GM23338 (cell line): ENCODE measurements around the gene PCOLCE2. TPM values are rescaled to one million over a fixed set of nuclear protein-coding genes. Genes with fewer than 3 reads are reported as not detected.

Experiments
- ATAC-seq: fragments of 200-7000 bp; cut with Tn5 transposase; 3 replicates; pipeline ENCODE4 v1.9.1; 2020
- DNase-seq: peaks from one replicate; pipeline ENCODE4 v3.0.0-alpha.2; 2015; ENCODE audit warnings: low spot score
- H2AFZ ChIP-seq: fragments of 200-600 bp; sonication (generic); 2 replicates; pipeline ENCODE4 v1.8.0; 2016; ENCODE audit warnings: antibody characterized with exemption, mild to moderate bottlenecking, moderate library complexity
- H3F3A ChIP-seq: fragments of 200-600 bp; sonication (generic); replicated peaks from 2 replicates; pipeline ENCODE4 v1.8.0; 2017; ENCODE audit warnings: antibody characterized with exemption, mixed run types, low read depth
- H3K27ac ChIP-seq: fragments of 200-600 bp; sonication (generic); 2 replicates; pipeline ENCODE4 v1.6.1; 2016; ENCODE audit warnings: low read depth
- H3K27me3 ChIP-seq: fragments of 200-600 bp; sonication (generic); 2 replicates; pipeline ENCODE4 v1.8.0; 2016; ENCODE audit warnings: mild to moderate bottlenecking, mixed run types, moderate library complexity; ENCODE audit not compliant: insufficient read depth
- H3K36me3 ChIP-seq: fragments of 200-600 bp; sonication (generic); 2 replicates; pipeline ENCODE4 v1.8.0; 2016; ENCODE audit warnings: mild to moderate bottlenecking; ENCODE audit not compliant: insufficient read depth
- H3K4me1 ChIP-seq: fragments of 200-600 bp; sonication (generic); 2 replicates; pipeline ENCODE4 v1.8.0; 2016; ENCODE audit warnings: mild to moderate bottlenecking, moderate library complexity; ENCODE audit not compliant: insufficient read depth
- H3K4me2 ChIP-seq: fragments of 200-600 bp; sonication (generic); 2 replicates; pipeline ENCODE4 v1.7.1; 2017; ENCODE audit warnings: mixed run types
- H3K4me3 ChIP-seq: fragments of 200-600 bp; sonication (generic); 2 replicates; pipeline ENCODE4 v1.6.1; 2016; ENCODE audit warnings: mixed run types
- H3K79me2 ChIP-seq: fragments of 200-600 bp; sonication (generic); replicated peaks from 2 replicates; pipeline ENCODE4 v1.8.0; 2017; ENCODE audit warnings: mild to moderate bottlenecking; ENCODE audit not compliant: insufficient read depth
- H3K9me2 ChIP-seq: fragments of 200-600 bp; sonication (generic); 2 replicates; pipeline ENCODE4 v1.8.0; 2017; ENCODE audit not compliant: insufficient read depth
- H4K20me1 ChIP-seq: fragments of 200-600 bp; sonication (generic); replicated peaks from 2 replicates; pipeline ENCODE4 v1.8.0; 2017; ENCODE audit warnings: mild to moderate bottlenecking; ENCODE audit not compliant: insufficient read depth
- H3K27ac Mint-ChIP-seq: 2 replicates; pipeline ENCODE4 v1.8.0; 2020; ENCODE audit warnings: inconsistent platforms, mild to moderate bottlenecking, moderate library complexity, mixed read lengths
- H3K27me3 Mint-ChIP-seq: 3 replicates; pipeline ENCODE4 v1.8.0; 2022; ENCODE audit warnings: low read depth, mild to moderate bottlenecking, moderate library complexity, mixed read lengths, inconsistent platforms; ENCODE audit not compliant: insufficient read depth, poor library complexity
- H3K36me3 Mint-ChIP-seq: 3 replicates; pipeline ENCODE4 v1.8.0; 2021; ENCODE audit warnings: low read depth, mild to moderate bottlenecking, inconsistent platforms, moderate library complexity, mixed read lengths
- H3K4me1 Mint-ChIP-seq: 3 replicates; pipeline ENCODE4 v1.8.0; 2020; ENCODE audit warnings: mild to moderate bottlenecking, inconsistent platforms, mixed read lengths
- H3K4me3 Mint-ChIP-seq: 3 replicates; pipeline ENCODE4 v1.8.0; 2021; ENCODE audit warnings: moderate library complexity, mild to moderate bottlenecking, inconsistent platforms, mixed read lengths
- H3K9me3 Mint-ChIP-seq: 3 replicates; pipeline ENCODE4 v1.8.0; 2020; ENCODE audit warnings: moderate library complexity, mild to moderate bottlenecking, inconsistent platforms, mixed read lengths
- ETS1 ChIP-seq: IDR thresholded peaks from 2 replicates; pipeline ENCODE4 v1.6.1; 2016; ENCODE audit warnings: antibody characterized with exemption
- EZH2 ChIP-seq: fragments of 200-600 bp; sonication (generic); IDR thresholded peaks from one replicate; pipeline ENCODE4 v1.8.0; 2017; ENCODE audit warnings: antibody characterized with exemption, mild to moderate bottlenecking, low read depth; ENCODE audit not compliant: unreplicated experiment
- EZH2phosphoT487 ChIP-seq: fragments of 200-600 bp; sonication (generic); IDR thresholded peaks from one replicate; pipeline ENCODE4 v1.8.1; 2018; ENCODE audit warnings: antibody characterized with exemption; ENCODE audit not compliant: unreplicated experiment
- JUNB ChIP-seq: IDR thresholded peaks from one replicate; pipeline ENCODE4 v1.6.1; 2016; ENCODE audit warnings: antibody characterized with exemption; ENCODE audit not compliant: unreplicated experiment
- POLR2AphosphoS5 ChIP-seq: IDR thresholded peaks from 2 replicates; pipeline ENCODE4 v1.6.1; 2016; ENCODE audit warnings: antibody characterized with exemption, low read depth
- ZNF114 ChIP-seq: fragments of 250-450 bp; sonication (Bioruptor Pico); IDR thresholded peaks from 2 replicates; pipeline ENCODE4 v1.5.0; 2020; ENCODE audit warnings: mild to moderate bottlenecking, moderate library complexity
- ZNF331 ChIP-seq: fragments of 250-450 bp; sonication (Bioruptor Pico); IDR thresholded peaks from 2 replicates; pipeline ENCODE4 v1.5.0; 2020; ENCODE audit warnings: low read depth, mild to moderate bottlenecking, moderate library complexity
- polyA plus RNA-seq: library from polyadenylated mRNA; unstranded; fragments of >200 nt; fragmentation: Nextera tagmentation; extraction: Ambion mirVana; gene quantifications from 2 replicates; pipeline ENCODE4 v1.2.1, GENCODE V29; 2016
- total RNA-seq: library from RNA; depleted of rRNA; stranded (reverse); fragments of >200 nt; shearing (Covaris generic); gene quantifications from 2 replicates; pipeline ENCODE4 v1.2.3, GENCODE V29; 2014
- TF ChIP-seq, protein P1 (sequence below), 2 experiments: fragments of 200-600 bp in 1 of 2; sonication (generic) in 1 of 2; conservative IDR thresholded peaks; 2 replicates each; pipeline versions ENCODE4 v1.5.1 to v1.6.1; 2016 to 2017; ENCODE audit warnings: antibody characterized with exemption in 2 of 2, low read depth in 2 of 2, mild to moderate bottlenecking in 2 of 2, moderate library complexity in 1 of 2
- TF ChIP-seq, protein P2 (sequence below): fragments of 250-450 bp; sonication (Bioruptor Pico); IDR thresholded peaks from 2 replicates; pipeline ENCODE4 v1.5.0; 2020; ENCODE audit warnings: mild to moderate bottlenecking, moderate library complexity

Gene PCOLCE2
- total and polyA plus RNA-seq, 2 experiments from 2014 or later = 17.7 to 22.6 TPM

DNA sequence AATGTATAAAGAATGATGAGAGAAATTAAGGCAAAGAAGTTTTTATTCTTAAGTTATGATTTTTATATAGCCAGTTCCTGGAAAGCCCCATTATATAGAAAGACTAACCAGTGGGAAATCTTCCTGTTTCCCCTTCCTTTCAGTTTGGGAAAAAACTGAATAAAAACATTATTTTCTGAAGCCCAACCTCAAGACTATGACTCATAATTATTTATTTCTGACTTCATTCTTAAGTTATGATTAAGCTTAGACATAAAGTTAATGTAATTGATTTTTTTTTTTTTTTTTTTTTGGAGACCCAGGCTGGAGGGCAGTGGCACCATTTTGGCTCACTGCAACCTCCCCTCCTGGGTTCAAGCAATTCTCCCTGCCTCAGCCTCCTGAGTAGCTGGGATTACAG lies 109.3 kb downstream of the PCOLCE2 start:
- DNase-seq = no peak
- no peak overlapping the region for H3K4me2 ChIP-seq
- H3K9me3 Mint-ChIP-seq = no peaks in the 10 kb centered on the region

GRCh38 chr3:142778541-142778940 lies 110.3 kb downstream of the PCOLCE2 start:
- Mint-ChIP-seq H3K27ac (no peak overlapping the region), H3K36me3 (no peaks in the 10 kb centered on the region), H3K9me3 (no peaks in the 10 kb centered on the region), H3K4me1 (no peaks in the 10 kb centered on the region), H3K4me3 (no peak overlapping the region), H3K27me3 (no peaks in the 10 kb centered on the region)
- Histone ChIP-seq H3F3A (no peaks in the 10 kb centered on the region), H3K36me3 (no peaks in the 10 kb centered on the region), H4K20me1 (0 out of 2 replicates have a peak, but pooled peaks cover 4% of the 10 kb centered on the region), H3K79me2 (no peaks in the 10 kb centered on the region), H3K4me3 (no peak overlapping the region), H3K9me2 (no peaks in the 10 kb centered on the region), H3K4me1 (no peaks in the 10 kb centered on the region), H3K4me2 (no peak overlapping the region), H3K27me3 (no peaks in the 10 kb centered on the region), H3K27ac (no peak overlapping the region), H2AFZ (no peak overlapping the region)
- ATAC-seq (no peak), DNase-seq (no peak)
- TF ChIP-seq, protein P1, sequence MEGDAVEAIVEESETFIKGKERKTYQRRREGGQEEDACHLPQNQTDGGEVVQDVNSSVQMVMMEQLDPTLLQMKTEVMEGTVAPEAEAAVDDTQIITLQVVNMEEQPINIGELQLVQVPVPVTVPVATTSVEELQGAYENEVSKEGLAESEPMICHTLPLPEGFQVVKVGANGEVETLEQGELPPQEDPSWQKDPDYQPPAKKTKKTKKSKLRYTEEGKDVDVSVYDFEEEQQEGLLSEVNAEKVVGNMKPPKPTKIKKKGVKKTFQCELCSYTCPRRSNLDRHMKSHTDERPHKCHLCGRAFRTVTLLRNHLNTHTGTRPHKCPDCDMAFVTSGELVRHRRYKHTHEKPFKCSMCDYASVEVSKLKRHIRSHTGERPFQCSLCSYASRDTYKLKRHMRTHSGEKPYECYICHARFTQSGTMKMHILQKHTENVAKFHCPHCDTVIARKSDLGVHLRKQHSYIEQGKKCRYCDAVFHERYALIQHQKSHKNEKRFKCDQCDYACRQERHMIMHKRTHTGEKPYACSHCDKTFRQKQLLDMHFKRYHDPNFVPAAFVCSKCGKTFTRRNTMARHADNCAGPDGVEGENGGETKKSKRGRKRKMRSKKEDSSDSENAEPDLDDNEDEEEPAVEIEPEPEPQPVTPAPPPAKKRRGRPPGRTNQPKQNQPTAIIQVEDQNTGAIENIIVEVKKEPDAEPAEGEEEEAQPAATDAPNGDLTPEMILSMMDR (conservative IDR thresholded peaks at IDR 0.05; ENCODE audit: low read depth in 2 of 2) = no peak
- no peak for TF ChIP-seq ZNF331 (CRISPR knock-in tag)
- TF ChIP-seq, protein P2, sequence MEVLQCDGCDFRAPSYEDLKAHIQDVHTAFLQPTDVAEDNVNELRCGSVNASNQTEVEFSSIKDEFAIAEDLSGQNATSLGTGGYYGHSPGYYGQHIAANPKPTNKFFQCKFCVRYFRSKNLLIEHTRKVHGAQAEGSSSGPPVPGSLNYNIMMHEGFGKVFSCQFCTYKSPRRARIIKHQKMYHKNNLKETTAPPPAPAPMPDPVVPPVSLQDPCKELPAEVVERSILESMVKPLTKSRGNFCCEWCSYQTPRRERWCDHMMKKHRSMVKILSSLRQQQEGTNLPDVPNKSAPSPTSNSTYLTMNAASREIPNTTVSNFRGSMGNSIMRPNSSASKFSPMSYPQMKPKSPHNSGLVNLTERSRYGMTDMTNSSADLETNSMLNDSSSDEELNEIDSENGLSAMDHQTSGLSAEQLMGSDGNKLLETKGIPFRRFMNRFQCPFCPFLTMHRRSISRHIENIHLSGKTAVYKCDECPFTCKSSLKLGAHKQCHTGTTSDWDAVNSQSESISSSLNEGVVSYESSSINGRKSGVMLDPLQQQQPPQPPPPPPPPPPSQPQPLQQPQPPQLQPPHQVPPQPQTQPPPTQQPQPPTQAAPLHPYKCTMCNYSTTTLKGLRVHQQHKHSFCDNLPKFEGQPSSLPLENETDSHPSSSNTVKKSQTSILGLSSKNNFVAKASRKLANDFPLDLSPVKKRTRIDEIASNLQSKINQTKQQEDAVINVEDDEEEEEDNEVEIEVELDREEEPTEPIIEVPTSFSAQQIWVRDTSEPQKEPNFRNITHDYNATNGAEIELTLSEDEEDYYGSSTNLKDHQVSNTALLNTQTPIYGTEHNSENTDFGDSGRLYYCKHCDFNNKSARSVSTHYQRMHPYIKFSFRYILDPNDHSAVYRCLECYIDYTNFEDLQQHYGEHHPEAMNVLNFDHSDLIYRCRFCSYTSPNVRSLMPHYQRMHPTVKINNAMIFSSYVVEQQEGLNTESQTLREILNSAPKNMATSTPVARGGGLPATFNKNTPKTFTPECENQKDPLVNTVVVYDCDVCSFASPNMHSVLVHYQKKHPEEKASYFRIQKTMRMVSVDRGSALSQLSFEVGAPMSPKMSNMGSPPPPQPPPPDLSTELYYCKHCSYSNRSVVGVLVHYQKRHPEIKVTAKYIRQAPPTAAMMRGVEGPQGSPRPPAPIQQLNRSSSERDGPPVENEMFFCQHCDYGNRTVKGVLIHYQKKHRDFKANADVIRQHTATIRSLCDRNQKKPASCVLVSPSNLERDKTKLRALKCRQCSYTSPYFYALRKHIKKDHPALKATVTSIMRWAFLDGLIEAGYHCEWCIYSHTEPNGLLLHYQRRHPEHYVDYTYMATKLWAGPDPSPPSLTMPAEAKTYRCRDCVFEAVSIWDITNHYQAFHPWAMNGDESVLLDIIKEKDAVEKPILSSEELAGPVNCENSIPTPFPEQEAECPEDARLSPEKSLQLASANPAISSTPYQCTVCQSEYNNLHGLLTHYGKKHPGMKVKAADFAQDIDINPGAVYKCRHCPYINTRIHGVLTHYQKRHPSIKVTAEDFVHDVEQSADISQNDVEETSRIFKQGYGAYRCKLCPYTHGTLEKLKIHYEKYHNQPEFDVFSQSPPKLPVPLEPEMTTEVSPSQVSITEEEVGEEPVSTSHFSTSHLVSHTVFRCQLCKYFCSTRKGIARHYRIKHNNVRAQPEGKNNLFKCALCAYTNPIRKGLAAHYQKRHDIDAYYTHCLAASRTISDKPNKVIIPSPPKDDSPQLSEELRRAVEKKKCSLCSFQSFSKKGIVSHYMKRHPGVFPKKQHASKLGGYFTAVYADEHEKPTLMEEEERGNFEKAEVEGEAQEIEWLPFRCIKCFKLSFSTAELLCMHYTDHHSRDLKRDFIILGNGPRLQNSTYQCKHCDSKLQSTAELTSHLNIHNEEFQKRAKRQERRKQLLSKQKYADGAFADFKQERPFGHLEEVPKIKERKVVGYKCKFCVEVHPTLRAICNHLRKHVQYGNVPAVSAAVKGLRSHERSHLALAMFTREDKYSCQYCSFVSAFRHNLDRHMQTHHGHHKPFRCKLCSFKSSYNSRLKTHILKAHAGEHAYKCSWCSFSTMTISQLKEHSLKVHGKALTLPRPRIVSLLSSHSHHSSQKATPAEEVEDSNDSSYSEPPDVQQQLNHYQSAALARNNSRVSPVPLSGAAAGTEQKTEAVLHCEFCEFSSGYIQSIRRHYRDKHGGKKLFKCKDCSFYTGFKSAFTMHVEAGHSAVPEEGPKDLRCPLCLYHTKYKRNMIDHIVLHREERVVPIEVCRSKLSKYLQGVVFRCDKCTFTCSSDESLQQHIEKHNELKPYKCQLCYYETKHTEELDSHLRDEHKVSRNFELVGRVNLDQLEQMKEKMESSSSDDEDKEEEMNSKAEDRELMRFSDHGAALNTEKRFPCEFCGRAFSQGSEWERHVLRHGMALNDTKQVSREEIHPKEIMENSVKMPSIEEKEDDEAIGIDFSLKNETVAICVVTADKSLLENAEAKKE (CRISPR knock-in tag) = no peak

More for the DNA sequence above, 109.3 kb downstream of the PCOLCE2 start:
- H3F3A ChIP-seq = no peaks in the 10 kb centered on the region
- no peaks in the 10 kb centered on the region for H3K27me3 ChIP-seq
- H3K36me3 ChIP-seq = no peaks in the 10 kb centered on the region
- H3K9me2 ChIP-seq = no peaks in the 10 kb centered on the region
- no peak for ATAC-seq
- H3K4me1 ChIP-seq = no peaks in the 10 kb centered on the region
- H3K27ac Mint-ChIP-seq = no peak overlapping the region
- no peak overlapping the region for H2AFZ ChIP-seq
- 0 out of 2 replicates have a peak, but pooled peaks cover 4% of the 10 kb centered on the region for H4K20me1 ChIP-seq
- H3K4me1 Mint-ChIP-seq = no peaks in the 10 kb centered on the region
- H3K27me3 Mint-ChIP-seq = no peaks in the 10 kb centered on the region
- no peak overlapping the region for H3K4me3 Mint-ChIP-seq
- peaks cover under 1% of the 10 kb centered on the region; the same call in 1 of the 3 replicates for H3K36me3 Mint-ChIP-seq
- H3K79me2 ChIP-seq = no peaks in the 10 kb centered on the region
- no peak overlapping the region for H3K4me3 ChIP-seq
- TF ChIP-seq JUNB = no peak
- no peak for TF ChIP-seq ZNF114 (CRISPR knock-in tag)
- TF ChIP-seq ETS1 = no peak
- no peak for TF ChIP-seq POLR2AphosphoS5
- TF ChIP-seq, protein P1 (conservative IDR thresholded peaks at IDR 0.05; ENCODE audit: low read depth in 2 of 2) = no peak
- no peak for TF ChIP-seq EZH2
- no peak for TF ChIP-seq EZH2phosphoT487
- H3K27ac ChIP-seq = no peak overlapping the region
